Nephron progenitor cell (in vitro differentiated cells): Measurements from ENCODE around the gene BACE2.

Experiments used
- DNase-seq: peaks from one replicate; pipeline ENCODE4 v3.0.0; 2021
- H3K27ac Mint-ChIP-seq: 2 replicates; pipeline ENCODE4 v1.8.0; 2021; ENCODE audit warnings: mild to moderate bottlenecking, moderate library complexity, mixed read lengths
- H3K27me3 Mint-ChIP-seq: 2 replicates; pipeline ENCODE4 v1.8.0; 2021; ENCODE audit warnings: mild to moderate bottlenecking, low read depth, mixed read lengths; ENCODE audit not compliant: poor library complexity
- H3K36me3 Mint-ChIP-seq: 2 replicates; pipeline ENCODE4 v1.8.0; 2021; ENCODE audit warnings: low read depth, mixed read lengths
- H3K4me1 Mint-ChIP-seq: 2 replicates; pipeline ENCODE4 v1.8.0; 2021; ENCODE audit warnings: mixed read lengths
- H3K4me3 Mint-ChIP-seq: 2 replicates; pipeline ENCODE4 v1.8.0; 2021; ENCODE audit warnings: mild to moderate bottlenecking, moderate library complexity, mixed read lengths
- H3K9me3 Mint-ChIP-seq: 2 replicates; pipeline ENCODE4 v1.8.0; 2021; ENCODE audit warnings: mild to moderate bottlenecking, moderate library complexity, mixed read lengths
- TF ChIP-seq, protein P1 (sequence below): fragments of 200-600 bp; sonication (generic); IDR thresholded peaks from 2 replicates; pipeline ENCODE4 v1.5.0; 2021; ENCODE audit warnings: antibody characterized with exemption

The BACE2 gene

DNA sequence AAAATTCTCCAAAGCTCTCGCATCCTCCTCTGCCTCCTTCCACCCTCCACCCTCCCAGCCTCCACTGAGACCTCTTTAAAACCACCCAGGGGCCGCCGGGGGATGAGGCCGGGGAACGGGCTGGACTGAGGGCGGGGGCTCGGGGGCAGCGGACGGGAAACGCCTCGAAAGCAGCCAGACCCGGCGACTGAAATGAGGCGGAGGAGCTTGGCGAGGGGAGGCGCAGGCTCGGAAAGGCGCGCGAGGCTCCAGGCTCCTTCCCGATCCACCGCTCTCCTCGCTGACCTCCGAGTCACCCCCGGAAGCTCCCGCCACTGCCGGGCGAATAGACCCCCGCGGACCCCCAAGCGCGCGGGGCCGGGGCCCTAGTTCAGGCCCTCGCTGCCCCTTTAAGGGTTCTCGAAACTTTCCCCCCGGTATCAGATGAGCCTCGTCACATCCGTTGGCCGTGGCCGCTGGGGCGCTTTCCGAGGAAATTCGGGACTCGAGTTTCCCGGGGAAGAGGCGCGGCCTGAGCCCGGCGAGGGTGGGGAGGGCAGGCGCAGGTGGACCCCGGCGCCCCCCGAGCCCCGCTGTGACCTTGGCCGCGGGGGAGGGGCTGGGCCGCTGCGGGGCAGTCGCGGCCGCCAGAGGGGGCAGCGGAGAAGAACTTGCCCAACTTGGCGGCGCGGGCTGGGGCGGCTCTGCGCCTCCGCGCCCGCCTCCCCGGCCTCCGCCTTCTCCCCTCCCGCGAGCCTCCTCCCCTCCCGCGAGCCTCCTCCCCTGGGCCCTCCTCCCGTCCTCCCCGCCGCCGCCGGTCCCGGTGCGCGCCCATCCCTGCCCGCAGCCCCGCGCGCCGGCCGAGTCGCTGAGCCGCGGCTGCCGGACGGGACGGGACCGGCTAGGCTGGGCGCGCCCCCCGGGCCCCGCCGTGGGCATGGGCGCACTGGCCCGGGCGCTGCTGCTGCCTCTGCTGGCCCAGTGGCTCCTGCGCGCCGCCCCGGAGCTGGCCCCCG is at the start of gene BACE2:
Gene BACE2, plus strand, starts transcription at position 813 of the 995 bp plus-strand sequence. Its CDS starts 104 bp downstream, at position 917.
- DNase-seq = peak; percentile 82

DNA sequence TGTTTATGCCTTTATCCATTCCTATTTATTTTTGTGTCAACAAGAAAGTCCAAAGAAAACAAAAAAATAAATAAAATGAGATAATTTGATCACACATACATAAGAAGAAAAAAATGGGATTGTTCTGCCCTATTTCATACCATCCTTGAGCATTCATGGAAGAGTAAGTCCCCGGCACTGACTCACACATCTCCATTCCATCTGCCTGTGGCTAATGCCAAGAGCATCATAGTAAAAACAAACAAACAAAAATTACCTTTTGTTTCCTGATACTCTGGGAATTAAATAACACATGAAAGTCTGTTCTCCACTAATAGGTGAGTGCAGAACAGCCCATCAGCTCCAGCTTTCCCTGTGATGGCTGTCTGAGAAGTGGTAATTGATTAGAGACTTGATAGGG is 48.1 kb upstream of the BACE2 start:
- H3K36me3 Mint-ChIP-seq = no peaks in the 10 kb centered on the region
- peaks cover 9% of the 10 kb centered on the region for H3K27me3 Mint-ChIP-seq
- TF ChIP-seq, protein P1, sequence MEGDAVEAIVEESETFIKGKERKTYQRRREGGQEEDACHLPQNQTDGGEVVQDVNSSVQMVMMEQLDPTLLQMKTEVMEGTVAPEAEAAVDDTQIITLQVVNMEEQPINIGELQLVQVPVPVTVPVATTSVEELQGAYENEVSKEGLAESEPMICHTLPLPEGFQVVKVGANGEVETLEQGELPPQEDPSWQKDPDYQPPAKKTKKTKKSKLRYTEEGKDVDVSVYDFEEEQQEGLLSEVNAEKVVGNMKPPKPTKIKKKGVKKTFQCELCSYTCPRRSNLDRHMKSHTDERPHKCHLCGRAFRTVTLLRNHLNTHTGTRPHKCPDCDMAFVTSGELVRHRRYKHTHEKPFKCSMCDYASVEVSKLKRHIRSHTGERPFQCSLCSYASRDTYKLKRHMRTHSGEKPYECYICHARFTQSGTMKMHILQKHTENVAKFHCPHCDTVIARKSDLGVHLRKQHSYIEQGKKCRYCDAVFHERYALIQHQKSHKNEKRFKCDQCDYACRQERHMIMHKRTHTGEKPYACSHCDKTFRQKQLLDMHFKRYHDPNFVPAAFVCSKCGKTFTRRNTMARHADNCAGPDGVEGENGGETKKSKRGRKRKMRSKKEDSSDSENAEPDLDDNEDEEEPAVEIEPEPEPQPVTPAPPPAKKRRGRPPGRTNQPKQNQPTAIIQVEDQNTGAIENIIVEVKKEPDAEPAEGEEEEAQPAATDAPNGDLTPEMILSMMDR = no peak
- DNase-seq = no peak
- H3K4me3 Mint-ChIP-seq = no peak overlapping the region
- H3K9me3 Mint-ChIP-seq = peaks cover 5% of the 10 kb centered on the region
- H3K27ac Mint-ChIP-seq = no peak overlapping the region
- no peaks in the 10 kb centered on the region for H3K4me1 Mint-ChIP-seq

More for the DNA sequence above, at the start of gene BACE2:
- H3K27me3 Mint-ChIP-seq = peaks cover 63% of the 10 kb centered on the region
- no peak within 1 kb of the TSS for H3K27ac Mint-ChIP-seq
- H3K9me3 Mint-ChIP-seq = no peaks in the 10 kb centered on the region
- peak within 1 kb of the TSS; percentile 86 for H3K4me3 Mint-ChIP-seq
- no peaks in the 10 kb centered on the region for H3K36me3 Mint-ChIP-seq
- TF ChIP-seq, protein P1 = peak; percentile 50
- H3K4me1 Mint-ChIP-seq = peaks cover 34% of the 10 kb centered on the region

DNA sequence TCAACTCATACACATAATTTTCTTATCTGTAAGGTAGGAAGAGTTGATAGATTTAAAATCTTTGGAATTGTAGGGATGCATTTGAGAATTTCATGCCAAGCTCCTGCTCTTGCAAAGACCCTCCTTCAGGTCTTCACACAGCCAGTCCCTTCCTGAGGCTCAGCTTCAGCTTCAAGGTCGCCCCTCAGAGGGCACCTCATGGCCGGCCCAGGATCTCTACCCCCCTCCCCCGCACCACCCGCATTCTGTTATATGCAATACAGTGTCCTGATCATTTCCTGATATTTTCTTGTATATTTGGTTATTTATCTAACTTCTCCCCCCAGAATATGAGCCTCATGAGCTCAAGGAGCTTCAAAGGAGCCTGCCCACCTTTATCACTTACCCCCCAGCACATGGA is 47.0 kb upstream of the BACE2 start:
- peaks cover 9% of the 10 kb centered on the region for H3K27me3 Mint-ChIP-seq
- peaks cover 5% of the 10 kb centered on the region for H3K9me3 Mint-ChIP-seq
- no peaks in the 10 kb centered on the region for H3K4me1 Mint-ChIP-seq
- TF ChIP-seq, protein P1 = no peak
- H3K4me3 Mint-ChIP-seq = no peak overlapping the region
- DNase-seq = no peak
- H3K36me3 Mint-ChIP-seq = no peaks in the 10 kb centered on the region
- no peak overlapping the region for H3K27ac Mint-ChIP-seq

DNA sequence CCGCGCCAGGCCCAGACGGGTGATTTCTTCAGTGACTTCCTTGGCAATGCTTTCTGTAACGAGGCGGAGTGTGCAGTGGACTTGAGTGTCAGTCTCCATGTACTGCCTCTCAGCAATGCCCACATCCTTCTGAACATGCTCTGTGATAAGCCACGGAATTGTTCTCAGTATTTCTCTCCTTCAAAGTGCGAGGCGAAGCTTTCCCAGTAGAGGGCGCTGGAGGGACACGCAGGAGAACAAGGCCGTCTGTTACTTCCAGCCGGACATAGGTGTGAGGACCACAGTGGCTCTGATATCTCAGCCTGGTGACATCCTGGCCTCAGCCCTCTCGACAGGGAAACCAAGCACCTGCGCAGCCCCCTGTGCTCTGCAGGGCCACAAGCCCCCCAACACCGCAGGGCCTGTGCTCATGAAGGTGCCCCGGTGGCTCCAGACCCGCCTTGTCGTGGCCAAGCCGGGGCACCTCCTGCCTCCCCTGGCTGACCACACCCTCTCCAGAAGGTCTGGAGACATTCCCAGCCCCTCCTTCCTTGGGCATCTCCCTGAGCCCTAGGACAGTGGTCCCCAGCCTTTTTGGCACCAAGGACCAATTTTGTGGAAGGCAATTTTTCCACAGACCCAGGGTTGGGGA is 46.1 kb upstream of the BACE2 start:
- H3K27me3 Mint-ChIP-seq = peaks cover 9% of the 10 kb centered on the region
- no peak overlapping the region for H3K27ac Mint-ChIP-seq
- no peaks in the 10 kb centered on the region for H3K4me1 Mint-ChIP-seq
- H3K4me3 Mint-ChIP-seq = no peak overlapping the region
- H3K9me3 Mint-ChIP-seq = peaks cover 5% of the 10 kb centered on the region
- TF ChIP-seq, protein P1 = peak; percentile 79
- peak; percentile 84 for DNase-seq
- no peaks in the 10 kb centered on the region for H3K36me3 Mint-ChIP-seq

DNA sequence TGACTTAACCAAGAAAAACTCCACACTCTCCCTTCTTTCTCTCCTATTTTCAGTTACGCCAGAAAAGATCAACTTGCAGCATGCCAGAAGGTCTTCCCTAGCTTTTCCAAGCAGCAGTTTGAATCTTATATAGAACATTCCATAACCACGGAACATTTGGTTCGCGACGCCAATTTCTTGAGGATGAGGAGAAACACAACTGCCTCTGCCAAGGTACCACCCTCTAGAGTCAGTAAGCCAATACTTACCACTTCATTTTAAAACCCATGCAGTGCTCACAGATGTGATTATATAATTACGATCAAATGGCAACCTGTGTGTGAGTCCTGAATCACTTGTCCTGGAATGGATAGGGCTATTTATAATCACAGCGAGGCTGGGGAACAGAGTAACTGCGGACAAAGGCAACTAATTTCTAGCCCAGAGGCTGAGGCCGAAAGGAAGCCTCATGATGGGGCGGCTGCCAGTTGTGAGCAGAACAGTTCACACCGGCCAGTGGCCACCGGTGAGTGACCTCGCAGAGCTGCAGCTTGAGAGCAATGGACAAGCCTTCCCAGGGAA is 43.2 kb upstream of the BACE2 start:
- TF ChIP-seq, protein P1 = no peak
- H3K4me3 Mint-ChIP-seq = no peak overlapping the region
- H3K27ac Mint-ChIP-seq = no peak overlapping the region
- H3K4me1 Mint-ChIP-seq = no peaks in the 10 kb centered on the region
- DNase-seq = no peak
- peaks cover 5% of the 10 kb centered on the region for H3K27me3 Mint-ChIP-seq
- no peaks in the 10 kb centered on the region for H3K36me3 Mint-ChIP-seq
- peaks cover 23% of the 10 kb centered on the region for H3K9me3 Mint-ChIP-seq
